A549 (cell line): ENCODE results near the gene SPAG9. TPM values are rescaled to one million over a fixed set of nuclear protein-coding genes. Genes with fewer than 3 reads are reported as not detected.

Experiments
- ATAC-seq, 2 experiments: fragments of 200-7000 bp in 1 of 2; fragments of >200 bp in 1 of 2; cut with Nextera tagmentation in 1 of 2; cut with Tn5 transposase in 1 of 2; 3 replicates each; pipeline versions ENCODE4 v1.8.0 to v1.9.1; 2018 to 2020; ENCODE audit warnings: mild to moderate bottlenecking in 1 of 2, moderate library complexity in 1 of 2
- CTCF ChIA-PET: fragments of 300-600 bp; sonication (Branson Sonifier 250); formaldehyde crosslinking; extraction: SDS; loops from one replicate; lab custom pipeline; 2021; ENCODE audit warnings: antibody characterized with exemption, inconsistent platforms; lab: Yijun Ruan, JAX
- POLR2A ChIA-PET: fragments of 350-600 bp; formaldehyde crosslinking; extraction: SDS; loops from one replicate; lab custom pipeline; 2021; ENCODE audit warnings: antibody characterized with exemption, inconsistent platforms; lab: Yijun Ruan, JAX
- DNase-seq, 2 experiments: peaks; one replicate each; pipeline versions ENCODE4 v3.0.0 to v3.0.0-alpha.2; 2011 to 2016; ENCODE audit warnings: low read depth in 1 of 2, low spot score in 1 of 2
- FAIRE-seq: peaks from 2 replicates; lab custom pipeline; 2011; peaks lifted over from hg19 to GRCh38; lab: Jason Lieb, UNC
- H3K27ac ChIP-seq, 2 experiments: fragments of >200 bp; sonication (Bioruptor Twin); formaldehyde crosslinking; 3 replicates each; pipeline ENCODE4 v1.5.1; 2016 to 2017
- H3K4me1 ChIP-seq: fragments of >200 bp; sonication (Bioruptor Twin); formaldehyde crosslinking; 3 replicates; pipeline ENCODE4 v1.6.1; 2016
- H3K4me2 ChIP-seq: fragments of >200 bp; sonication (Bioruptor Twin); formaldehyde crosslinking; 3 replicates; pipeline ENCODE4 v1.6.1; 2016
- H3K4me3 ChIP-seq: fragments of >200 bp; sonication (Bioruptor Twin); formaldehyde crosslinking; 3 replicates; pipeline ENCODE4 v1.5.1; 2016
- H3K9me3 ChIP-seq: fragments of >200 bp; sonication (Bioruptor Twin); formaldehyde crosslinking; 3 replicates; pipeline ENCODE4 v1.6.1; 2016
- ATOH8 ChIP-seq: fragments of 250-450 bp; sonication (Bioruptor Pico); IDR thresholded peaks from 2 replicates; pipeline ENCODE4 v1.5.0; 2020; ENCODE audit warnings: low read depth, mild to moderate bottlenecking, moderate library complexity
- BCL3 ChIP-seq: fragments of >200 bp; sonication (Bioruptor Twin); formaldehyde crosslinking; IDR thresholded peaks from 3 replicates; pipeline ENCODE4 v1.6.1; 2016
- BHLHE40 ChIP-seq: IDR thresholded peaks from 2 replicates; pipeline ENCODE4 v1.6.1; 2012; ENCODE audit warnings: low read depth, low read length, inconsistent platforms
- CBX2 ChIP-seq: fragments of 200-600 bp; sonication (generic); IDR thresholded peaks from 2 replicates; pipeline ENCODE4 v1.6.1; 2016; ENCODE audit warnings: low read depth, mild to moderate bottlenecking, borderline replicate concordance
- CBX8 ChIP-seq: fragments of 200-600 bp; sonication (generic); IDR thresholded peaks from 2 replicates; pipeline ENCODE4 v1.6.1; 2016
- CHD2 ChIP-seq: fragments of 150-350 bp; IDR thresholded peaks from 2 replicates; pipeline ENCODE4 v1.6.1; 2014; ENCODE audit warnings: low read length; ENCODE audit not compliant: partially characterized antibody
- CTCF ChIP-seq: fragments of >200 bp; sonication (Bioruptor Twin); formaldehyde crosslinking; IDR thresholded peaks from 3 replicates; pipeline ENCODE4 v1.5.1; 2016
- E2F6 ChIP-seq: IDR thresholded peaks from 2 replicates; pipeline ENCODE4 v1.6.1; 2012; ENCODE audit warnings: low read depth, borderline replicate concordance
- EHF ChIP-seq: fragments of 250-450 bp; sonication (Bioruptor Pico); IDR thresholded peaks from 2 replicates; pipeline ENCODE4 v1.5.0; 2020; ENCODE audit warnings: mild to moderate bottlenecking
- EHMT2 ChIP-seq: fragments of 200-600 bp; sonication (generic); IDR thresholded peaks from 2 replicates; pipeline ENCODE4 v1.6.1; 2016; ENCODE audit warnings: antibody characterized with exemption, low read depth, mild to moderate bottlenecking, moderate library complexity
- FOSB ChIP-seq: fragments of 250-450 bp; sonication (Bioruptor Pico); IDR thresholded peaks from 2 replicates; pipeline ENCODE4 v1.5.0; 2020; ENCODE audit warnings: mild to moderate bottlenecking, moderate library complexity
- FOSL2 ChIP-seq, 2 experiments: fragments of 450-650 bp in 1 of 2; fragments of >200 bp in 1 of 2; sonication (Bioruptor Twin) in 1 of 2; formaldehyde crosslinking; IDR thresholded peaks; 2 replicates each; pipeline versions ENCODE4 v1.5.0 to v1.6.1; 2016 to 2020; ENCODE audit warnings: mild to moderate bottlenecking in 1 of 2, moderate library complexity in 1 of 2
- HES2 ChIP-seq: fragments of >200 bp; sonication (Bioruptor Twin); formaldehyde crosslinking; IDR thresholded peaks from 2 replicates; pipeline ENCODE4 v1.6.1; 2016
- HOXB13 ChIP-seq: fragments of 250-450 bp; sonication (Bioruptor Pico); IDR thresholded peaks from 2 replicates; pipeline ENCODE4 v1.5.0; 2020; ENCODE audit warnings: low read depth, mild to moderate bottlenecking, moderate library complexity
- JUNB ChIP-seq: fragments of >200 bp; sonication (Bioruptor Twin); formaldehyde crosslinking; IDR thresholded peaks from 2 replicates; pipeline ENCODE4 v1.6.1; 2016
- KDM1A ChIP-seq: fragments of 200-600 bp; sonication (generic); IDR thresholded peaks from 2 replicates; pipeline ENCODE4 v1.6.1; 2016; ENCODE audit warnings: low read depth, mild to moderate bottlenecking
- KDM5A ChIP-seq: fragments of 200-600 bp; sonication (generic); IDR thresholded peaks from 2 replicates; pipeline ENCODE4 v1.6.1; 2016; ENCODE audit warnings: antibody characterized with exemption, mild to moderate bottlenecking
- MAX ChIP-seq: IDR thresholded peaks from 2 replicates; pipeline ENCODE4 v1.6.1; 2012
- MYC ChIP-seq: IDR thresholded peaks from 2 replicates; pipeline ENCODE4 v1.6.1; 2012; ENCODE audit warnings: mild to moderate bottlenecking, inconsistent platforms, low read length, improper control_type of control experiment, borderline replicate concordance
- NPAS2 ChIP-seq: fragments of 250-450 bp; sonication (Bioruptor Pico); IDR thresholded peaks from 2 replicates; pipeline ENCODE4 v1.8.0; 2022; ENCODE audit warnings: mild to moderate bottlenecking, moderate library complexity, borderline replicate concordance
- NR3C1 ChIP-seq: fragments of >200 bp; sonication (Bioruptor Twin); formaldehyde crosslinking; IDR thresholded peaks from 3 replicates; pipeline ENCODE4 v1.6.1; 2017
- PBX3 ChIP-seq: IDR thresholded peaks from 2 replicates; pipeline ENCODE4 v1.6.1; 2012
- PHF8 ChIP-seq: fragments of 200-600 bp; sonication (generic); IDR thresholded peaks from 2 replicates; pipeline ENCODE4 v1.6.1; 2016; ENCODE audit warnings: low read depth, mild to moderate bottlenecking, antibody characterized with exemption, moderate library complexity, borderline replicate concordance
- POLR2A ChIP-seq: IDR thresholded peaks from 2 replicates; pipeline ENCODE4 v1.6.1; 2012; ENCODE audit warnings: mild to moderate bottlenecking, low read length
- RAD21 ChIP-seq, 2 experiments: fragments of >200 bp in 1 of 2; sonication (Bioruptor Twin) in 1 of 2; formaldehyde crosslinking in 1 of 2; IDR thresholded peaks in 1 of 2; conservative IDR thresholded peaks in 1 of 2; 2 replicates in 1 of 2; 3 replicates in 1 of 2; pipeline ENCODE4 v1.6.1; 2012 to 2018; ENCODE audit warnings: inconsistent platforms in 1 of 2
- RARB ChIP-seq: fragments of 250-450 bp; sonication (Bioruptor Pico); IDR thresholded peaks from 2 replicates; pipeline ENCODE4 v1.8.0; 2021; ENCODE audit warnings: mild to moderate bottlenecking, moderate library complexity
- RFX5 ChIP-seq: fragments of 450-650 bp; IDR thresholded peaks from 2 replicates; pipeline ENCODE4 v1.7.1; 2014; ENCODE audit warnings: antibody characterized with exemption, mild to moderate bottlenecking, moderate library complexity
- SREBF2 ChIP-seq: fragments of 450-650 bp; IDR thresholded peaks from 2 replicates; pipeline ENCODE4 v1.6.1; 2014; ENCODE audit warnings: mild to moderate bottlenecking, moderate library complexity
- TFCP2L1 ChIP-seq: fragments of 250-450 bp; sonication (Bioruptor Pico); IDR thresholded peaks from 2 replicates; pipeline ENCODE4 v1.5.0; 2021; ENCODE audit warnings: mild to moderate bottlenecking
- ZC3H11A ChIP-seq: fragments of 450-650 bp; IDR thresholded peaks from 2 replicates; pipeline ENCODE4 v1.6.1; 2014; ENCODE audit warnings: antibody characterized with exemption, mild to moderate bottlenecking
- WGBS: methylation state at CpG from one replicate; pipeline ENCODE4 v1.1.6; 2017; ENCODE audit errors: missing lambda C conversion rate; 5-methylcytosine and 5-hydroxymethylcytosine counted together
- polyA plus RNA-seq, 4 experiments: library from polyadenylated mRNA; depleted of rRNA in 3 of 4; stranded (reverse); fragments of >200 nt; fragmentation: RNase III in 1 of 4; extraction: RNeasy Plus Mini Kit Qiagen cat#74134 plus additional on column Dnase treatment in 1 of 4; gene quantifications; 2 replicates in 3 of 4; 3 replicates in 1 of 4; pipeline ENCODE4 v1.2.3, GENCODE V29; 2011 to 2017

SPAG9 gene
- polyA plus RNA-seq, 2 of the 4 experiments (the other 2 are of a cell fraction): 69.0 to 71.1 TPM

GRCh38 chr17:51046046-51046445 is 74.6 kb downstream of the SPAG9 start (continued):
- TF ChIP-seq CBX2: no peak

- 82% methylated on average over 1 of the region's 1 CpG for WGBS
- Histone ChIP-seq H3K27ac (no peak overlapping the region), H3K9me3 (no peaks in the 10 kb centered on the region), H3K4me1 (peaks cover 9% of the 10 kb centered on the region; the same call in 2 of the 3 replicates), H3K4me3 (no peak overlapping the region), H3K4me2 (no peak overlapping the region)
- ATAC-seq: no peak
- ChIA-PET POLR2A (no interaction called here), CTCF (interaction anchor here (0.5 to 4.7 kb wide), 4 partner anchors 9 to 155 kb away, joined by 3 to 31 read pairs (median 13); partner anchors contain the start of gene NME1)
- TF ChIP-seq TFCP2L1 (no peak), MAX (no peak), ATOH8 (CRISPR knock-in tag) (no peak), CHD2 (no peak), NR3C1 (no peak), JUNB (no peak), NPAS2 (CRISPR knock-in tag) (no peak), FOSL2 (IDR thresholded peaks at IDR 0.05) (no peak), FOSL2 (CRISPR knock-in tag; IDR thresholded peaks at IDR 0.05) (no peak), CBX8 (no peak), HES2 (no peak), FOSB (no peak), BHLHE40 (no peak), ZC3H11A (no peak), HOXB13 (CRISPR knock-in tag) (no peak), RAD21 (conservative IDR thresholded peaks at IDR 0.05 in 1 of 2, IDR thresholded peaks at IDR 0.05 in 1 of 2) (no peak), MYC (no peak), E2F6 (no peak), RARB (CRISPR knock-in tag) (no peak), POLR2A (no peak)
- DNase-seq: no peak
- FAIRE-seq: no peak
These were observed 75.0 kb downstream of the SPAG9 start for GRCh38 chr17:51045621-51046020.

- H3K9me3 ChIP-seq: no peaks in the 10 kb centered on the region
- 91% methylated on average over 7 of the region's 7 CpGs for WGBS
- H3K27ac ChIP-seq: no peak overlapping the region
- H3K4me1 ChIP-seq: peaks cover 9% of the 10 kb centered on the region; the same call in 2 of the 3 replicates
- ATAC-seq (no peak), DNase-seq (no peak)
- POLR2A ChIA-PET: no interaction called here
- H3K4me3 ChIP-seq: no peak overlapping the region
- TF ChIP-seq ZC3H11A (no peak), FOSB (no peak), SREBF2 (no peak), EHF (CRISPR knock-in tag) (no peak), CBX2 (no peak), KDM1A (no peak), NPAS2 (CRISPR knock-in tag) (no peak), RFX5 (no peak), PHF8 (no peak), BCL3 (no peak), PBX3 (no peak), CTCF (no peak), KDM5A (no peak), EHMT2 (no peak)
- TF ChIP-seq, all 56 proteins: peak for 0
- H3K4me2 ChIP-seq: no peak overlapping the region
- no peak for FAIRE-seq
- CTCF ChIA-PET: interaction anchor here (0.8 to 4.7 kb wide), 4 partner anchors 11 to 108 kb away, joined by 3 to 31 read pairs (median 6); partner anchors contain the start of gene NME1
These were observed 75.7 kb downstream of the SPAG9 start for GRCh38 chr17:51044976-51045375.
